Epithelial cell of esophagus (primary cell): ENCODE measurements around the gene MAP1B.

Source experiments
- DNase-seq: peaks from one replicate; pipeline ENCODE4 v3.0.0; 2010; ENCODE audit warnings: low read depth
- H3K4me3 ChIP-seq: 2 replicates; pipeline ENCODE4 v1.5.1; 2011; ENCODE audit warnings: mild to moderate bottlenecking, low read length, control low read depth
- CTCF ChIP-seq: IDR thresholded peaks from 2 replicates; pipeline ENCODE4 v1.5.1; 2011; ENCODE audit warnings: low read depth, mild to moderate bottlenecking, low read length, control low read depth, inconsistent platforms; ENCODE audit not compliant: insufficient read depth; ENCODE audit errors: missing control alignments

Gene MAP1B

GRCh38 chr5:72121780-72122445, 14.6 kb downstream of the MAP1B start:
- TF ChIP-seq CTCF, result no peak
- H3K4me3 ChIP-seq, result no peak overlapping the region
- no peak for DNase-seq

GRCh38 chr5:72122602-72123001, 15.3 kb downstream of the MAP1B start:
- TF ChIP-seq CTCF, result no peak
- no peak for DNase-seq
- H3K4me3 ChIP-seq, result no peak overlapping the region

DNA sequence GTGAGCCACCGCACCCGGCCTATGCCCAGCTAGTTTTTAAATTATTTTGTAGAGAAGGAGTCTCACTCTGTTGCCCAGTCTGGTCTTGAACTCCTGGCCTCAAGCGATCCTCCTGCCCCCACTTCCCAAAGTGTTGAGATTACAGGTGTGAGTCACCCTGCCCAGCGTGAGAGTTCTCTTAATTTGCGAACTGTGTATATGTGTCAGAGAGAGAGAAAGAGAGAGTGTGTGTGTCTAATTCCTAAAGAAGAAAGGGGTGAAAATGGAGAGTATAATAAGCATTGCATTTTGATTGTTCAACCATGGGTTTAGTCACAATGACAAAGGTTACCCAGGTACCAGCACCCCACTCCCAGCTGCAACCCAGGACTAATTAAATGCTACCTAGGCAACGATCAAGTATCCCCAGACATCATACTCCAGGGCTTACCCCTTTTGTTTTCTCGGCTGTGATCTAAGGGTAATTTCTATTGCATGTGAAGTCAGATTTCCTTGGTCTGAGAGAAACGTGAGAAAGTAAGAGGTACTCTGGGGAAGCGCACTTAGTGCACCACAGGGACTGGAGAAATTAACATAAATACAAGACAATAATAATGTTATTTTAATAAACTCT, 16.6 kb downstream of the MAP1B start:
- no peak overlapping the region for H3K4me3 ChIP-seq
- no peak for DNase-seq
- no peak for TF ChIP-seq CTCF

DNA sequence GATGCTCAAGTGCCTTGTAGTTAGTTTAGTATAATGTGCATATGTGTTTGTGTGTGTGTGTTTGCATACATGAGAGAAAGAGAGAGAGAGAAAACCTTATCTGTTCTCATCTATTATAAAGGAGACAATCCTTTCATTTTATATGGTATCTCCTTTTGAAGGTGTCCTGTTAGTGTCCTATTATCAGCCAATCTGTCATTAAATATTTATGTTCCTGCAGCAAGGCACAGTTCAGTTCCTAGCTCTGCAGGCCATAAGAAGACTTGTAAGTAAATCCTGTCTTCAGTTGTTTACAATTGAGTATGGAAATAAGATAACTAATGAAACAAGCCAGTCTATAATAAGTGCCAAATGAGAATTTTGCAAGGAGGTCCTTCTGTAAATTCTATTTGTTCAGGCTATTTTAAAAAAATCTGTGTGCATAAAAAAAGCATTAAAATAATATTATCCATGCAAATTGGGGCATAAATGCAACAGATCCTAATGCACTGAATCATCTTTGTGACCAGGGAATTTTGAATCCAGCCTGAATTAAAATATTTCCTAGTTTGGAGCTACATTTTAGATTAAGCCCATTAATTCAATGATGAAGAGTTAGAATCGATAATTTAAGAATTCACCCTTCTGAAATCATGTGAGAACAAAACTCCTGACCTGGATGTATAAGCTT, 18.1 kb downstream of the MAP1B start:
- TF ChIP-seq CTCF, result no peak
- H3K4me3 ChIP-seq, result no peak overlapping the region

GRCh38 chr5:72125941-72126620, 18.8 kb downstream of the MAP1B start:
- no peak overlapping the region for H3K4me3 ChIP-seq
- peak; percentile 64 for DNase-seq
- no peak for TF ChIP-seq CTCF

More for the DNA sequence above, 18.1 kb downstream of the MAP1B start:
- no peak for DNase-seq

- TF ChIP-seq CTCF, result no peak
- DNase-seq, result no peak
- H3K4me3 ChIP-seq, result no peak overlapping the region
These were observed 19.5 kb downstream of the MAP1B start for GRCh38 chr5:72126796-72127195.
